Fibroblast of lung (primary cell): Measurements from ENCODE around the gene TTC6. TPM values are rescaled to one million over a fixed set of nuclear protein-coding genes. Genes with fewer than 3 reads are reported as not detected.

Source experiments
- DNase-seq, 2 donors: peaks; one replicate each; pipeline versions ENCODE4 v3.0.0 to v3.0.0-alpha.2; 2010; ENCODE audit warnings: low read depth in 2 of 2
- H2AFZ ChIP-seq: 2 replicates; pipeline ENCODE4 v1.5.1; 2012; ENCODE audit warnings: low read length, control low read depth, inconsistent platforms
- H3K27ac ChIP-seq: 2 replicates; pipeline ENCODE4 v1.5.1; 2011; ENCODE audit warnings: low read length, control low read depth; ENCODE audit not compliant: insufficient read depth
- H3K27me3 ChIP-seq: 2 replicates; pipeline ENCODE4 v1.5.1; 2011; ENCODE audit warnings: mild to moderate bottlenecking, low read length; ENCODE audit not compliant: control insufficient read depth, insufficient read depth
- H3K36me3 ChIP-seq: 2 replicates; pipeline ENCODE4 v1.5.1; 2011; ENCODE audit warnings: low read length; ENCODE audit not compliant: control insufficient read depth, insufficient read depth
- H3K4me1 ChIP-seq: 2 replicates; pipeline ENCODE4 v1.5.1; 2011; ENCODE audit warnings: low read length; ENCODE audit not compliant: control insufficient read depth, insufficient read depth; ENCODE audit errors: extremely low read depth
- H3K4me2 ChIP-seq: 2 replicates; pipeline ENCODE4 v1.5.1; 2011; ENCODE audit warnings: low read length, control low read depth; ENCODE audit not compliant: insufficient read depth; ENCODE audit errors: extremely low read depth
- H3K4me3 ChIP-seq, 4 experiments: fragments of 200-600 bp in 1 of 4; sonication (generic) in 1 of 4; replicated peaks in 1 of 4; 2 replicates each; pipeline ENCODE4 v1.5.1; 2011 to 2016; ENCODE audit warnings: low read length in 4 of 4, low read depth in 3 of 4, mild to moderate bottlenecking in 3 of 4, control low read depth in 2 of 4, inconsistent platforms in 1 of 4, mixed read lengths in 1 of 4; ENCODE audit not compliant: insufficient read depth in 1 of 4; ENCODE audit errors: control extremely low read depth in 1 of 4
- H3K79me2 ChIP-seq: 2 replicates; pipeline ENCODE4 v1.5.1; 2012; ENCODE audit warnings: mild to moderate bottlenecking, low read length, inconsistent platforms; ENCODE audit not compliant: control insufficient read depth, insufficient read depth
- H3K9ac ChIP-seq: 2 replicates; pipeline ENCODE4 v1.5.1; 2011; ENCODE audit warnings: mild to moderate bottlenecking, low read length, control low read depth; ENCODE audit not compliant: insufficient read depth
- H3K9me3 ChIP-seq: 2 replicates; pipeline ENCODE4 v1.5.1; 2012; ENCODE audit warnings: low read depth, low read length; ENCODE audit not compliant: control insufficient read depth, insufficient read depth
- H4K20me1 ChIP-seq: 2 replicates; pipeline ENCODE4 v1.5.1; 2011; ENCODE audit warnings: low read length; ENCODE audit not compliant: control insufficient read depth, insufficient read depth; ENCODE audit errors: extremely low read depth
- CTCF ChIP-seq, 2 donors: IDR thresholded peaks in 1 of 2; conservative IDR thresholded peaks in 1 of 2; 1 replicate in 1 of 2; 2 replicates in 1 of 2; pipeline ENCODE4 v1.5.1; 2011 to 2012; ENCODE audit warnings: low read length in 2 of 2, control low read depth in 1 of 2, inconsistent platforms in 1 of 2, low read depth in 1 of 2, mild to moderate bottlenecking in 1 of 2
- EZH2 ChIP-seq: IDR thresholded peaks from 2 replicates; pipeline ENCODE4 v1.5.1; 2012; ENCODE audit warnings: low read length, control low read depth, mild to moderate bottlenecking; ENCODE audit errors: missing control alignments
- polyA plus RNA-seq, 2 donors: library from polyadenylated mRNA; depleted of rRNA in 1 of 2; stranded (reverse) in 1 of 2; unstranded in 1 of 2; fragments of >200 nt; gene quantifications; 2 replicates each; pipeline ENCODE4 v1.2.1, GENCODE V29; 2011 to 2012; ENCODE audit warnings: missing spikeins in 1 of 2
- total RNA-seq: library from RNA; depleted of rRNA; stranded (reverse); fragments of >200 nt; gene quantifications from 2 replicates; pipeline ENCODE4 v1.2.1, GENCODE V29; 2014

Gene TTC6
- total and polyA plus RNA-seq, 2 donors (not counting 1 experiment from before 2014, with no cell fraction given), result 0.17 TPM; not detected in 1

GRCh38 chr14:37565550-37565949 lies 29.9 kb upstream of the TTC6 start:
- H3K27me3 ChIP-seq, result no peaks in the 10 kb centered on the region
- no peak overlapping the region for H3K27ac ChIP-seq
- H3K79me2 ChIP-seq, result no peaks in the 10 kb centered on the region
- no peaks in the 10 kb centered on the region for H3K9me3 ChIP-seq
- no peaks in the 10 kb centered on the region for H3K36me3 ChIP-seq
- no peaks in the 10 kb centered on the region for H3K4me1 ChIP-seq
- no peak overlapping the region for H3K4me2 ChIP-seq
- H3K4me3 ChIP-seq, result no peak overlapping the region
- no peak for DNase-seq
- TF ChIP-seq CTCF (conservative IDR thresholded peaks at IDR 0.05 in 1 of 2, IDR thresholded peaks at IDR 0.05 in 1 of 2; ENCODE audit: low read depth in 1 of 2, low read length in 2 of 2), result peak; percentile 13 to 36
- no peak for TF ChIP-seq EZH2
- no peaks in the 10 kb centered on the region for H4K20me1 ChIP-seq
- H3K9ac ChIP-seq, result no peak overlapping the region
- H2AFZ ChIP-seq, result no peak overlapping the region

GRCh38 chr14:37566811-37567371 lies 28.5 kb upstream of the TTC6 start:
- H3K27me3 ChIP-seq, result no peaks in the 10 kb centered on the region
- H3K9me3 ChIP-seq, result no peaks in the 10 kb centered on the region
- no peaks in the 10 kb centered on the region for H3K79me2 ChIP-seq
- no peak overlapping the region for H2AFZ ChIP-seq
- DNase-seq, result peak in 1 of 2 donors; percentile 24
- H3K36me3 ChIP-seq, result no peaks in the 10 kb centered on the region
- no peaks in the 10 kb centered on the region for H4K20me1 ChIP-seq
- TF ChIP-seq EZH2 (no peak), CTCF (conservative IDR thresholded peaks at IDR 0.05 in 1 of 2, IDR thresholded peaks at IDR 0.05 in 1 of 2; ENCODE audit: low read depth in 1 of 2, low read length in 2 of 2) (no peak)
- H3K9ac ChIP-seq, result no peak overlapping the region
- no peak overlapping the region for H3K4me2 ChIP-seq
- no peak overlapping the region for H3K27ac ChIP-seq
- H3K4me3 ChIP-seq, result no peak overlapping the region
- no peaks in the 10 kb centered on the region for H3K4me1 ChIP-seq

- TF ChIP-seq CTCF (conservative IDR thresholded peaks at IDR 0.05 in 1 of 2, IDR thresholded peaks at IDR 0.05 in 1 of 2; ENCODE audit: low read depth in 1 of 2, low read length in 2 of 2) (no peak), EZH2 (no peak)
- no peak overlapping the region for H3K4me3 ChIP-seq
- H3K36me3 ChIP-seq, result no peaks in the 10 kb centered on the region
- no peaks in the 10 kb centered on the region for H3K4me1 ChIP-seq
- no peaks in the 10 kb centered on the region for H3K9me3 ChIP-seq
- DNase-seq, result no peak
- H3K27me3 ChIP-seq, result no peaks in the 10 kb centered on the region
- H3K4me2 ChIP-seq, result no peak overlapping the region
- H2AFZ ChIP-seq, result no peak overlapping the region
- H3K9ac ChIP-seq, result no peak overlapping the region
- H3K79me2 ChIP-seq, result no peaks in the 10 kb centered on the region
- H4K20me1 ChIP-seq, result no peaks in the 10 kb centered on the region
- no peak overlapping the region for H3K27ac ChIP-seq
These were observed 25.7 kb upstream of the TTC6 start for GRCh38 chr14:37569729-37570128.
